Caco-2 (cell line): Measurements from ENCODE around the gene PAK1. TPM values are rescaled to one million over a fixed set of nuclear protein-coding genes. Genes with fewer than 3 reads are reported as not detected.

Experiments
- BruUV-seq: library from RNA; stranded (reverse); fragments of 400-500 nt; replicated peaks from 2 replicates; lab custom pipeline; 2021; lab: Mats Ljungman, UMichigan
- CTCF ChIA-PET: fragments of 300-600 bp; sonication (Branson Sonifier 250); formaldehyde crosslinking; loops from one replicate; lab custom pipeline; 2022; ENCODE audit warnings: antibody characterized with exemption; lab: Charles Lee
- POLR2A ChIA-PET: fragments of 300-600 bp; sonication (Branson Sonifier 250); formaldehyde crosslinking; loops from one replicate; lab custom pipeline; 2022; ENCODE audit warnings: antibody characterized with exemption; lab: Charles Lee
- DNase-seq, 2 experiments: peaks; one replicate each; pipeline versions ENCODE4 v3.0.0 to v3.0.0-alpha.2; 2020 to 2022
- H3K27me3 ChIP-seq: replicated peaks from 2 replicates; pipeline ENCODE4 v1.6.0; 2011; ENCODE audit warnings: low read length; ENCODE audit not compliant: control insufficient read depth, insufficient read depth
- H3K36me3 ChIP-seq: 2 replicates; pipeline ENCODE4 v1.5.1; 2011; ENCODE audit warnings: low read length; ENCODE audit not compliant: control insufficient read depth, insufficient read depth
- H3K4me1 ChIP-seq: fragments of 250-450 bp; sonication (Bioruptor Pico); 2 replicates; pipeline ENCODE4 v1.5.1; 2020; ENCODE audit warnings: mild to moderate bottlenecking
- H3K4me3 ChIP-seq: 2 replicates; pipeline ENCODE4 v1.5.1; 2011; ENCODE audit warnings: low read depth, mild to moderate bottlenecking, control low read depth, low read length
- H3K9me3 ChIP-seq: fragments of 250-450 bp; sonication (Bioruptor Pico); 2 replicates; pipeline ENCODE4 v1.5.1; 2020; ENCODE audit warnings: mild to moderate bottlenecking, moderate library complexity
- H3K27ac Mint-ChIP-seq: one replicate; pipeline ENCODE4 v1.8.0; 2022; ENCODE audit warnings: mixed read lengths; ENCODE audit not compliant: unreplicated experiment
- H3K27me3 Mint-ChIP-seq: one replicate; pipeline ENCODE4 v1.8.0; 2022; ENCODE audit warnings: mixed read lengths; ENCODE audit not compliant: insufficient read depth, unreplicated experiment
- H3K36me3 Mint-ChIP-seq: one replicate; pipeline ENCODE4 v1.8.0; 2022; ENCODE audit warnings: mild to moderate bottlenecking, mixed read lengths; ENCODE audit not compliant: insufficient read depth, unreplicated experiment
- H3K4me1 Mint-ChIP-seq: one replicate; pipeline ENCODE4 v1.8.0; 2022; ENCODE audit warnings: low read depth, mixed read lengths; ENCODE audit not compliant: unreplicated experiment
- H3K4me3 Mint-ChIP-seq: one replicate; pipeline ENCODE4 v1.8.0; 2022; ENCODE audit warnings: mild to moderate bottlenecking, moderate library complexity, mixed read lengths; ENCODE audit not compliant: unreplicated experiment
- H3K9me3 Mint-ChIP-seq: one replicate; pipeline ENCODE4 v1.8.0; 2022; ENCODE audit warnings: mixed read lengths; ENCODE audit not compliant: unreplicated experiment
- CTCF ChIP-seq, 2 experiments: fragments of 200-600 bp in 1 of 2; IDR thresholded peaks; 1 replicate in 1 of 2; 2 replicates in 1 of 2; pipeline versions ENCODE4 v1.5.1 to v1.8.0; 2011 to 2022; ENCODE audit warnings: antibody characterized with exemption in 1 of 2, control low read depth in 1 of 2, inconsistent platforms in 1 of 2, low read depth in 1 of 2, low read length in 1 of 2, mild to moderate bottlenecking in 1 of 2, moderate library complexity in 1 of 2; ENCODE audit not compliant: insufficient read depth in 1 of 2, severe bottlenecking in 1 of 2, unreplicated experiment in 1 of 2
- intact Hi-C: fragments of 100-400 bp; cut with micrococcal nuclease; formaldehyde crosslinking; loops from one replicate; pipeline ENCODE4 v1.10.0; 2022; ENCODE audit not compliant: unreplicated experiment
- total RNA-seq: library from RNA; stranded (reverse); gene quantifications from 2 replicates; pipeline ENCODE4 v1.2.3, GENCODE V29; 2022

PAK1 gene
- total RNA-seq, 1 experiment from 2014 or later: 81.1 TPM

- TF ChIP-seq CTCF (IDR thresholded peaks at IDR 0.05; ENCODE audit: insufficient read depth in 1 of 2, low read depth in 1 of 2, low read length in 1 of 2, severe bottlenecking in 1 of 2, unreplicated experiment in 1 of 2): no peak
- DNase-seq: no peak
- no peaks in the 10 kb centered on the region; the same call in none of the 2 replicates for H3K36me3 ChIP-seq
- H3K27me3 Mint-ChIP-seq: no peaks in the 10 kb centered on the region
- no peaks in the 10 kb centered on the region for H3K9me3 ChIP-seq
- no peak overlapping the region for H3K4me3 Mint-ChIP-seq
- ChIA-PET POLR2A (no interaction called here), CTCF (no interaction called here)
- no peaks in the 10 kb centered on the region for H3K27me3 ChIP-seq
- H3K4me1 ChIP-seq: no peaks in the 10 kb centered on the region
- H3K9me3 Mint-ChIP-seq: no peaks in the 10 kb centered on the region
- BruUV-seq: no TSS peak
- no peaks in the 10 kb centered on the region for H3K4me1 Mint-ChIP-seq
- H3K4me3 ChIP-seq: no peak overlapping the region
- peaks cover 11% of the 10 kb centered on the region for H3K36me3 Mint-ChIP-seq
- no peak overlapping the region for H3K27ac Mint-ChIP-seq
- intact Hi-C loops: loop anchor here (10.0 kb wide), 1 partner anchor 185 kb away; no protein-coding TSS in a partner anchor
Measured at GRCh38 chr11:77379934-77380333, 94.0 kb downstream of the PAK1 start.

GRCh38 chr11:77379253-77379652, 94.6 kb downstream of the PAK1 start:
- Histone ChIP-seq H3K9me3 (no peaks in the 10 kb centered on the region), H3K4me3 (no peak overlapping the region), H3K36me3 (no peaks in the 10 kb centered on the region; the same call in none of the 2 replicates), H3K27me3 (no peaks in the 10 kb centered on the region), H3K4me1 (no peaks in the 10 kb centered on the region)
- no peak overlapping the region for H3K27ac Mint-ChIP-seq
- no peaks in the 10 kb centered on the region for H3K9me3 Mint-ChIP-seq
- intact Hi-C loops: loop anchor here (10.0 kb wide), 1 partner anchor 184 kb away; no protein-coding TSS in a partner anchor
- no peak for TF ChIP-seq CTCF (IDR thresholded peaks at IDR 0.05; ENCODE audit: insufficient read depth in 1 of 2, low read depth in 1 of 2, low read length in 1 of 2, severe bottlenecking in 1 of 2, unreplicated experiment in 1 of 2)
- peaks cover 11% of the 10 kb centered on the region for H3K36me3 Mint-ChIP-seq
- no peaks in the 10 kb centered on the region for H3K4me1 Mint-ChIP-seq
- H3K4me3 Mint-ChIP-seq: no peak overlapping the region
- BruUV-seq: no TSS peak
- H3K27me3 Mint-ChIP-seq: no peaks in the 10 kb centered on the region
- ChIA-PET CTCF (no interaction called here), POLR2A (no interaction called here)
- DNase-seq: no peak

- no peaks in the 10 kb centered on the region for H3K27me3 Mint-ChIP-seq
- TF ChIP-seq CTCF (IDR thresholded peaks at IDR 0.05; ENCODE audit: insufficient read depth in 1 of 2, low read depth in 1 of 2, low read length in 1 of 2, severe bottlenecking in 1 of 2, unreplicated experiment in 1 of 2): no peak
- ChIA-PET CTCF (no interaction called here), POLR2A (no interaction called here)
- H3K4me3 ChIP-seq: no peak overlapping the region
- no peaks in the 10 kb centered on the region; the same call in 1 of the 2 replicates for H3K36me3 ChIP-seq
- no peaks in the 10 kb centered on the region for H3K9me3 ChIP-seq
- intact Hi-C loops: loop anchor here (10.0 kb wide), 1 partner anchor 183 kb away; no protein-coding TSS in a partner anchor
- no peaks in the 10 kb centered on the region for H3K4me1 ChIP-seq
- H3K4me3 Mint-ChIP-seq: no peak overlapping the region
- no peaks in the 10 kb centered on the region for H3K4me1 Mint-ChIP-seq
- H3K27me3 ChIP-seq: no peaks in the 10 kb centered on the region
- DNase-seq: no peak
- H3K9me3 Mint-ChIP-seq: no peaks in the 10 kb centered on the region
- no peak overlapping the region for H3K27ac Mint-ChIP-seq
- no TSS peak for BruUV-seq
- H3K36me3 Mint-ChIP-seq: peaks cover 11% of the 10 kb centered on the region
Measured at GRCh38 chr11:77377734-77378133, 96.2 kb downstream of the PAK1 start.
